ENCODE data around the gene FBXW12. TPM values are rescaled to one million over a fixed set of nuclear protein-coding genes. Genes with fewer than 3 reads are reported as not detected.

Gene FBXW12
- total RNA-seq, 1 donor from 2014 or later: 0.82 TPM

DNA sequence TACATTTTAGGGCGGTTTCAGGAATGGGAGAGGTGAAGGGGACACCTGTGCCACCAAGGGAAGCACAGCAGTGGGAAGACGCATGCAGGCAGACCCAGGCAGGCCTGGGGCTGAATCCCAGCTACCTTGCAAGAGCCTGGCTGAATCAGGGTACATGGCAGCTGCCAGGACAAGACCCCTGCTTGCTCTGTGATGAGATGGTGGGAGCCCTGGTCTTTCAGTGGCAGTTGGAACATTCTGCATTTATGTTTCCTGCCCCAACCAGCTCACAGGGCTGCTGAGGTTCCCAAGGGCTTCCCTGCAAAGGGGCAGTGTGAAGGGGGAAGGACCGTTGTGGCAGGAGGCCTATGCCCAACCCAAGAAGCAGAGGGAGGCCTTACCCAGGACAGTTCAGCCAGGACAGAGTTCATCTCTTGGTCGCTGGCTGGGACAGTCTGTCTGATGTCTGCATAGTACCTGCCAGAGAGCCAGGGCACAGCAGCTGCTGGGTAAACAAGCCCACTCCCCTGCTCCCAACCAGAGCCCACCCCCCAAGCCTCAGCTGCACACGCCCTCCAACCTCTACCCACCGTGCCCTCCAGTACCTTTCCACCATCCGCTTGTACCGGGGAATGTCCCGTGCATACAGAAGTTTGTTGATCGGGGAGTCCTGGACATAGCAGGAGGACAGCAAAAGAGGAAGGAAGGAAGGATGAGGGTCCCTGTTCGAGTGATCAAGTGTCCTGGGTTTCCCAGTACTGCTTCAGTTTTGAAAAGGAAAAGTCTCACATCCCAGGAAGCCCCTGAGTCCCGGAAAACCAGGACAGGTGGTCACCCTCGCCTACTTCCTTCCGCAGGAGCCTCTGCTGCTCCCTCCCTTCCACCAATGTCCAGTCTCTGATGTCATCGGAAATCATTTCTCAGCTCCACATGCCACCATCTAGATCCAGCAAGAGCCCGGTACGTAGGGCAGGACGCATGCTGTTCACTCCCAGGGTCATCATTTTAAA, 34.7 kb downstream of the FBXW12 start:
- no peaks in the 10 kb centered on the region for H4K20me1 ChIP-seq (ENCODE audit: low read depth)
- Mint-ChIP-seq H3K4me1 (no peaks in the 10 kb centered on the region), H3K27ac (no peak overlapping the region), H3K9me3 (no peaks in the 10 kb centered on the region), H3K36me3 (peaks cover 33% of the 10 kb centered on the region), H3K4me3 (no peak overlapping the region), H3K27me3 (ENCODE audit: insufficient read depth, low read depth) (peaks cover 2% of the 10 kb centered on the region)
- H3K9ac ChIP-seq: no peak overlapping the region
- H3K4me1 ChIP-seq: no peaks in the 10 kb centered on the region
- no peaks in the 10 kb centered on the region for H3K36me3 ChIP-seq
- no peaks in the 10 kb centered on the region for H3K9me3 ChIP-seq (ENCODE audit: low read depth)
- H3K27ac ChIP-seq: no peak overlapping the region
- H3K79me2 ChIP-seq (ENCODE audit: low read depth): no peaks in the 10 kb centered on the region
- no peak for TF ChIP-seq CTCF (IDR thresholded peaks at IDR 0.05)
- no peak for TF ChIP-seq EZH2 (IDR thresholded peaks at IDR 0.05)
- no peak for TF ChIP-seq EZH2phosphoT487 (IDR thresholded peaks at IDR 0.05)
- H3K4me3 ChIP-seq: no peak overlapping the region
- no peak overlapping the region for H3K4me2 ChIP-seq
- H3K27me3 ChIP-seq: no peaks in the 10 kb centered on the region
- no peak for DNase-seq (ENCODE audit: low spot score)
- H3F3A ChIP-seq (ENCODE audit: low read depth): peaks cover 8% of the 10 kb centered on the region
- H2AFZ ChIP-seq (replicated peaks): no peak overlapping the region

- Histone ChIP-seq H4K20me1 (ENCODE audit: low read depth) (no peaks in the 10 kb centered on the region), H3F3A (ENCODE audit: low read depth) (no peaks in the 10 kb centered on the region), H3K9me3 (ENCODE audit: low read depth) (no peaks in the 10 kb centered on the region), H3K4me3 (no peak overlapping the region), H3K36me3 (no peaks in the 10 kb centered on the region), H2AFZ (replicated peaks) (no peak overlapping the region), H3K27ac (no peak overlapping the region), H3K79me2 (ENCODE audit: low read depth) (no peaks in the 10 kb centered on the region), H3K4me1 (no peaks in the 10 kb centered on the region), H3K4me2 (no peak overlapping the region), H3K9ac (no peak overlapping the region), H3K27me3 (no peaks in the 10 kb centered on the region)
- Mint-ChIP-seq H3K9me3 (no peaks in the 10 kb centered on the region), H3K36me3 (peaks cover 35% of the 10 kb centered on the region), H3K4me1 (no peaks in the 10 kb centered on the region), H3K27ac (no peak overlapping the region), H3K27me3 (ENCODE audit: insufficient read depth, low read depth) (peaks cover 5% of the 10 kb centered on the region), H3K4me3 (no peak overlapping the region)
- no peak for DNase-seq (ENCODE audit: low spot score)
- TF ChIP-seq EZH2 (IDR thresholded peaks at IDR 0.05) (no peak), CTCF (IDR thresholded peaks at IDR 0.05) (no peak), EZH2phosphoT487 (IDR thresholded peaks at IDR 0.05) (no peak)
These were observed 35.6 kb downstream of the FBXW12 start for GRCh38 chr3:48407542-48408099.

GRCh38 chr3:48408823-48409281, 36.8 kb downstream of the FBXW12 start:
- H3K27ac Mint-ChIP-seq: no peak overlapping the region
- Histone ChIP-seq H3K9ac (no peak overlapping the region), H3K4me2 (no peak overlapping the region), H4K20me1 (ENCODE audit: low read depth) (no peaks in the 10 kb centered on the region), H3K27ac (no peak overlapping the region), H3F3A (ENCODE audit: low read depth) (no peaks in the 10 kb centered on the region), H3K36me3 (no peaks in the 10 kb centered on the region), H3K27me3 (no peaks in the 10 kb centered on the region), H3K4me3 (no peak overlapping the region), H3K79me2 (ENCODE audit: low read depth) (no peaks in the 10 kb centered on the region), H3K9me3 (ENCODE audit: low read depth) (no peaks in the 10 kb centered on the region), H3K4me1 (no peaks in the 10 kb centered on the region), H2AFZ (replicated peaks) (no peak overlapping the region)
- H3K4me3 Mint-ChIP-seq: no peak overlapping the region
- TF ChIP-seq CTCF (IDR thresholded peaks at IDR 0.05) (peak; percentile 21), EZH2phosphoT487 (IDR thresholded peaks at IDR 0.05) (no peak)
- H3K27me3 Mint-ChIP-seq (ENCODE audit: insufficient read depth, low read depth): peaks cover 7% of the 10 kb centered on the region
- peaks cover 29% of the 10 kb centered on the region for H3K36me3 Mint-ChIP-seq
- no peaks in the 10 kb centered on the region for H3K4me1 Mint-ChIP-seq
- H3K9me3 Mint-ChIP-seq: no peaks in the 10 kb centered on the region
- no peak for DNase-seq (ENCODE audit: low spot score)

Measured in neural progenitor cell (in vitro differentiated cells).